ENCODE data around the gene TXNL4B. TPM values are rescaled to one million over a fixed set of nuclear protein-coding genes. Genes with fewer than 3 reads are reported as not detected.

The TXNL4B gene
- total and polyA plus RNA-seq, 8 donors: 0.87 to 23.3 (median 6.5) TPM

DNA sequence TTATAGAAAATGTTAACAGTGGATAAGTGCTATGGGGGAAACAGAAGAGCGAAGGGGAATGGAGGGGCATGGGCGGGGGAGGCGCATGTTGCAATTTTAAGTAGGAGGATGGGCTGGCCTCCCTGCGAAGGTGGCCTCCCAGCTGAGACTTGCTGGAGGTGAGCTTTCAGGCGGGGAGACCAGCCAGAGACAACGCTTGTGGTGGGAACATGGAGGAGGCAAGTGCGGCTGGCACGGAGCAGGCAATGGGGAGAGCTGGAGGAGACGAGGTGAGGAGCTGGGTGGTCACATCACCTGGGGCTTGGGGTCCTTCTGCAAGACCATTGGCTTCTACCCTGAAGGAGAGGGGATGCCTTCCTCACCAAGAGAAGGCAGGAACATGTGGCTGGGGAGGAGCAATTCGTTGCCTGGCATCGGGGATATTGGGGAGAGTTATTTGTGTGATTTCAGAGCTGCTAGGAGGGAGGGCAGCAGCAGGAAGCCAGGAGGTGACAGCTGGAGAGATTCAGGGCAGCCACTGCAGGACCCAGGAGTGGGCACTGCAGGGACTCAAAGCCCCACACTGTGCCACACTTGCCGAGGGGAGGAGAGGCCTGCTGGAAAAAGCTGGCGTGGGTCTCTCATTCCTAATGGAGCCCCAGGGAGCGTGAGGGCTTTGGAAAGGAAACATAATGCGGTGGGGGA is 44.1 kb upstream of the TXNL4B start:
- Histone ChIP-seq H3K4me1 (no peaks in the 10 kb centered on the region), H3K27ac (no peak overlapping the region), H3K9me3 (no peaks in the 10 kb centered on the region), H3K4me3 (no peak overlapping the region), H3K27me3 (no peaks in the 10 kb centered on the region), H3K36me3 (no peaks in the 10 kb centered on the region)
- intact Hi-C loops (cut with DNase I; ENCODE audit: low total_unique reads): no loop called here
- DNase-seq: no peak
- TF ChIP-seq CTCF (IDR thresholded peaks at IDR 0.05) (no peak), POLR2AphosphoS5 (IDR thresholded peaks at IDR 0.05) (no peak), EP300 (IDR thresholded peaks at IDR 0.05) (no peak), POLR2A (IDR thresholded peaks at IDR 0.05) (no peak)
- WGBS, 5 donors: 75 to 87% (median 83%) methylated on average over 15 of the region's 15 CpGs

GRCh38 chr16:72134507-72134906 is 41.1 kb upstream of the TXNL4B start:
- no peaks in the 10 kb centered on the region for H3K27me3 ChIP-seq
- H3K36me3 ChIP-seq: no peaks in the 10 kb centered on the region
- H3K9me3 ChIP-seq: no peaks in the 10 kb centered on the region
- TF ChIP-seq EP300 (IDR thresholded peaks at IDR 0.05): no peak
- TF ChIP-seq POLR2A (IDR thresholded peaks at IDR 0.05): no peak
- TF ChIP-seq CTCF (IDR thresholded peaks at IDR 0.05): no peak
- TF ChIP-seq POLR2AphosphoS5 (IDR thresholded peaks at IDR 0.05): no peak
- H3K27ac ChIP-seq: no peak overlapping the region
- DNase-seq: no peak
- intact Hi-C loops (cut with DNase I; ENCODE audit: low total_unique reads): no loop called here
- H3K4me1 ChIP-seq: no peaks in the 10 kb centered on the region
- no peak overlapping the region for H3K4me3 ChIP-seq
- 93 to 99% (median 94%) methylated on average over 2 of the region's 2 CpGs for WGBS, 5 donors

DNA sequence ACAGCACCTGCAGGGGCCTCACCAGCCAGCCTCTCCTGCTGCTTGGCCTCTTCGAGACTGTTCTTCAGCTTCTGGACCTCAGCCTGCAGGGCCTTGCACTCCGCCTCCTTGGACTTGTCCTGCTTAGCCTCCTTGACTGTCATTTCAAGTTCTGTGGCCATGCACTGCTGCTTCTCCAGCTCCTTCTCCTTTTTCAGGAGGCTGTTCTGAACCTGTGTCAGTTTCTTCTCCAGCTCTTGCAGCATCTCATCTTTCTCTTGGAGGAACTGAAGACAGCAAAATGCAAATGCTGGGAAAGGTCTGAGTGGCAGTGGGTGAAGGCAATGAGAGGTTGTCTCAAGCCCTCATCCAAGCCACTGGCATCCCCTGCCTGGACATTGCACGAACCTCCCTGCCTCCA is 39.3 kb upstream of the TXNL4B start:
- Histone ChIP-seq H3K4me3 (no peak overlapping the region), H3K27me3 (no peaks in the 10 kb centered on the region), H3K36me3 (no peaks in the 10 kb centered on the region), H3K27ac (no peak overlapping the region), H3K9me3 (no peaks in the 10 kb centered on the region), H3K4me1 (no peaks in the 10 kb centered on the region)
- WGBS, 5 donors: 72 to 95% (median 87%) methylated on average over 3 of the region's 3 CpGs
- TF ChIP-seq CTCF (IDR thresholded peaks at IDR 0.05) (no peak), POLR2AphosphoS5 (IDR thresholded peaks at IDR 0.05) (no peak), EP300 (IDR thresholded peaks at IDR 0.05) (no peak), POLR2A (IDR thresholded peaks at IDR 0.05) (no peak)
- DNase-seq: no peak
- intact Hi-C loops (cut with DNase I; ENCODE audit: low total_unique reads): no loop called here

DNA sequence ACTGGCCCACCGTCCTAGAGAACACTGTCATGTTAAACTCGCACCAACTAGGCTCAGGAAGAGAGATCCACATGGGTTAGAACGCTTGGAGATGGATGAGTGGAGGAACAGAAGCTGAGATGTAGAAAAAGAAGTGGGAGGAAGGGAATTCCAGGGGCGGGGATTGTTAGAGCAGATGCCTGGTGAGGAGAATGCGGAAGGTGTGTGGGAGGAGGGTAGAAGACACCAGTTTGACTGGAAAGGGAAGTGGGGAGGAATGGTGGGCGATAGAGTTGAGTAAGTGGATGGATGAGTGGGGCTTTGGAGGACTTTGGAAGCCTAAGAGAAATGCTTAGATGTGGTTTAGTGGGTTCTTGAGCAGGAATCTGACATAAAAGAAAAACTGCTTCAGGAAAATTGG is 37.6 kb upstream of the TXNL4B start:
- Histone ChIP-seq H3K9me3 (no peaks in the 10 kb centered on the region), H3K27ac (no peak overlapping the region), H3K36me3 (no peaks in the 10 kb centered on the region), H3K27me3 (no peaks in the 10 kb centered on the region), H3K4me1 (peaks cover 0 to 5% (median 2%) of the 10 kb centered on the region in 4 donors), H3K4me3 (no peak overlapping the region)
- DNase-seq: no peak
- WGBS, 5 donors: 76 to 85% (median 80%) methylated on average over 6 of the region's 6 CpGs
- TF ChIP-seq POLR2A (IDR thresholded peaks at IDR 0.05) (no peak), POLR2AphosphoS5 (IDR thresholded peaks at IDR 0.05) (no peak), CTCF (IDR thresholded peaks at IDR 0.05) (no peak), EP300 (IDR thresholded peaks at IDR 0.05) (no peak)
- intact Hi-C loops (cut with DNase I; ENCODE audit: low total_unique reads): no loop called here
